Brain microvascular endothelial cell (primary cell): Measurements from ENCODE around the gene COL12A1.

Experiments
- DNase-seq: peaks from one replicate; pipeline ENCODE4 v3.0.0-alpha.2; 2020
- H3K27ac ChIP-seq: fragments of 250-450 bp; sonication (Bioruptor Pico); 2 replicates; pipeline ENCODE4 v1.5.1; 2020; ENCODE audit warnings: mild to moderate bottlenecking, moderate library complexity
- H3K27me3 ChIP-seq: fragments of 250-450 bp; sonication (Bioruptor Pico); replicated peaks from 2 replicates; pipeline ENCODE4 v1.5.1; 2020; ENCODE audit warnings: mild to moderate bottlenecking
- H3K36me3 ChIP-seq: fragments of 250-450 bp; sonication (Bioruptor Pico); replicated peaks from 2 replicates; pipeline ENCODE4 v1.5.1; 2020; ENCODE audit warnings: mild to moderate bottlenecking
- H3K4me3 ChIP-seq: 2 replicates; pipeline ENCODE4 v1.5.1; 2011; ENCODE audit warnings: low read depth, mild to moderate bottlenecking, control low read depth, low read length, moderate library complexity
- in situ Hi-C: cut with HindIII; loops from 2 replicates; pipeline ENCODE4 v1.10.0; 2017; ENCODE audit warnings: low sequenced_read_pairs, low pct_ligation_motif_present
- TF ChIP-seq, protein P1 (sequence below): IDR thresholded peaks from 2 replicates; pipeline ENCODE4 v1.5.1; 2011; ENCODE audit warnings: low read depth, mild to moderate bottlenecking, moderate library complexity, low read length, control low read depth, inconsistent platforms; ENCODE audit errors: missing control alignments

Gene COL12A1

DNA sequence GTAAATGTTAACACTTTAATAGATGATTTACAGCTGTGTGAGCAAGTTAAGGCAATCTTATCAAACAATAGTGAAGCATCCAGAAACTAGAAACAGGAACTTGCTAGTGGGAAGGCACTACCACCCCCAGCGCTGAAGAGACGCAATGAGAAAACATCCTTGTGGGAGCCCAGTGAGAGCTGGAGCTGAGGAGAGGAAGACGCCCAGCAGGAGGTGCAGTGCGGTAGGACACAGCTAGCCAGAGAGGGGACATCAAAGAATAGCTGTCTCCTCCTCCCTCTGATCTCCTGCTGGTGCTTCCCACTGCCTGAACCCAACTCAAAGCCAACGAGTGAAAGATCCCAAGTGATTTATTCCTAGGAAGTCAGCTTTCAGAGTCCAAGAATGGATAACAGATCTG is 140.3 kb downstream of the COL12A1 start:
- DNase-seq, result peak; percentile 72
- Histone ChIP-seq H3K4me3 (no peak overlapping the region), H3K27me3 (no peaks in the 10 kb centered on the region), H3K36me3 (no peaks in the 10 kb centered on the region), H3K27ac (no peak overlapping the region)
- TF ChIP-seq, protein P1, sequence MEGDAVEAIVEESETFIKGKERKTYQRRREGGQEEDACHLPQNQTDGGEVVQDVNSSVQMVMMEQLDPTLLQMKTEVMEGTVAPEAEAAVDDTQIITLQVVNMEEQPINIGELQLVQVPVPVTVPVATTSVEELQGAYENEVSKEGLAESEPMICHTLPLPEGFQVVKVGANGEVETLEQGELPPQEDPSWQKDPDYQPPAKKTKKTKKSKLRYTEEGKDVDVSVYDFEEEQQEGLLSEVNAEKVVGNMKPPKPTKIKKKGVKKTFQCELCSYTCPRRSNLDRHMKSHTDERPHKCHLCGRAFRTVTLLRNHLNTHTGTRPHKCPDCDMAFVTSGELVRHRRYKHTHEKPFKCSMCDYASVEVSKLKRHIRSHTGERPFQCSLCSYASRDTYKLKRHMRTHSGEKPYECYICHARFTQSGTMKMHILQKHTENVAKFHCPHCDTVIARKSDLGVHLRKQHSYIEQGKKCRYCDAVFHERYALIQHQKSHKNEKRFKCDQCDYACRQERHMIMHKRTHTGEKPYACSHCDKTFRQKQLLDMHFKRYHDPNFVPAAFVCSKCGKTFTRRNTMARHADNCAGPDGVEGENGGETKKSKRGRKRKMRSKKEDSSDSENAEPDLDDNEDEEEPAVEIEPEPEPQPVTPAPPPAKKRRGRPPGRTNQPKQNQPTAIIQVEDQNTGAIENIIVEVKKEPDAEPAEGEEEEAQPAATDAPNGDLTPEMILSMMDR, result peak; percentile 67
- in situ Hi-C loops, result no loop called here

DNA sequence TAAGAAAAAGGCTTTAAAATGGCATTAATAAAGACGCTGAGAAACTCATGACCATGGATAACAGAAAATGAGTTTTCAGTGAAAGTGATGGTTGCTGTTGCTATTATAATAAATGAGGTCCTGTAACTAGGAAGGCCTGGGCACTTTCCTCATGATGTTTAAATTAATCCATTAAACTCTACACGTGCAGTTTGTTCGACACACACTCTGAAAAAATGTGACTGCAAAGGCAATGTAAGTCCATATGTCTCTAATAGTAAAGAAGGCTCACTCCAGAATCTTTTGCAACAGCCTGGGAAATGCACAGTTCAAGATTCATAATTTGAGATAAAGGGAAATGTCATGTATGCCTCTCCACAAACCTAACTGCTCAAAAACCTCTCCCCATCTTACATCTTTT is 153.4 kb downstream of the COL12A1 start:
- TF ChIP-seq, protein P1, result no peak
- no peak overlapping the region for H3K4me3 ChIP-seq
- no peaks in the 10 kb centered on the region for H3K36me3 ChIP-seq
- in situ Hi-C loops, result no loop called here
- H3K27me3 ChIP-seq, result no peaks in the 10 kb centered on the region
- H3K27ac ChIP-seq, result no peak overlapping the region
- no peak for DNase-seq

DNA sequence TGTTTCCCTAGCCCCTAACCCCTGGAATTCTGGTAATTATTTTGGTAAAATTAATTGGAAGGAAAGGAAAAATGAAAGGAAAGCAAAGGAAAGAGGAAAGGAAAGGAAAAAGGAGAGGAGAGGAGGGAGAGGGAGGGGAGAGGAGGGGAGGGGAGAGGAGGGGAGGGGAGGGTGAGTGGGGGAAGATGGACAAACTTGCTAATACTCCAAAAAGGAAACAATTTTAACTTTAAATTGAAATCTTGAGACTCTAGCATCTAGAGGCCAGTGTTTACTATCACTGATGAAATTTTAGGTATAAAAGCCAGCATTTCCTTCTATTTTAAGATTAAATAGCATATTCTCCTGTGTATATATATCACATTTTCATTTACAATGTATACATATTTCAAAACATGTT is 156.5 kb downstream of the COL12A1 start:
- DNase-seq, result no peak
- TF ChIP-seq, protein P1, result no peak
- in situ Hi-C loops, result no loop called here
- H3K4me3 ChIP-seq, result no peak overlapping the region
- no peak overlapping the region for H3K27ac ChIP-seq
- no peaks in the 10 kb centered on the region for H3K27me3 ChIP-seq
- H3K36me3 ChIP-seq, result no peaks in the 10 kb centered on the region

DNA sequence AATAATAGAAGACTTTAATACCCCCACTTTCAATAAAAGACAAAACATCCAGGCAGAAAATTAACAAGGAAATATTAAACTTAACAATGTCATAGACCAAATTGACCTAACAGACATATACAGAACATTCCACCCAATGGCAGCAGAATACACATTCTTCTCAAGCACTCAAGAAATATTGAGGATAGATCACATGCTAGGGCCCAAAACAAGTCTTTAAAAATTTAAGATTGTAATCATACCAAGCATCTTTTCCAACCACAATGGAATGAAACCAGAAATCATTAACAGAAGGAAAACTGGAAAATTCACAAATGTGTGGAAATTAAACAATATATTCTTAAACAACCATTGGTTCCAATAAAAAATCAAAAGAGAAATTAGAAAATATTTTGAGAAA is 161.0 kb downstream of the COL12A1 start:
- TF ChIP-seq, protein P1, result no peak
- Histone ChIP-seq H3K36me3 (no peaks in the 10 kb centered on the region), H3K4me3 (no peak overlapping the region), H3K27ac (no peak overlapping the region), H3K27me3 (no peaks in the 10 kb centered on the region)
- in situ Hi-C loops, result no loop called here
- no peak for DNase-seq

DNA sequence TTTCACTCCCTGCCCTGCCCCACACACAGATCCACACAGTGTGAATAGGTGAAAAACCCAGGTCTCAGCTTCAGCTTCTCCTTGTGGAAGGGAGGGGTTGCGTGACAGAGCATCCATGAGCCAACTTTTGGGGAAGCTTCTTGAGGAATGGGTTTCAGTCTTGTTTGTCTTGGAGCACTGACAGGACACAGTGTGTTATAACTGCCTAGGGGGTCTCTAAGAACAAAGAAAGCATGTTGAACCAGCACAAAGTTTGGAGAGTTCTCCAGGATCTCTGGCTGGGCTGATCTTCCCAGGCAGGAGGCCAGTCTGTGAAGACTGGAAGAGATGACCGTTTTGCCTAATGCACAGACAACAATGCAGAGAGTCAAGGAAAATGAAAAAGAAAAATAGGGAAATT is 164.5 kb downstream of the COL12A1 start:
- H3K36me3 ChIP-seq, result no peaks in the 10 kb centered on the region
- H3K4me3 ChIP-seq, result no peak overlapping the region
- no peak overlapping the region for H3K27ac ChIP-seq
- TF ChIP-seq, protein P1, result no peak
- in situ Hi-C loops, result no loop called here
- H3K27me3 ChIP-seq, result no peaks in the 10 kb centered on the region
- no peak for DNase-seq
